Thoracic aorta (tissue), 2 donors: ENCODE measurements around the gene GTF2IRD1. TPM values are rescaled to one million over a fixed set of nuclear protein-coding genes. Genes with fewer than 3 reads are reported as not detected.
"Not testable (repeated sequence)": the region's sequence is repeated elsewhere in the genome, so short reads cannot be mapped to it uniquely, and the experiment has no call there.

Experiments
- ATAC-seq: fragments of 150-250 bp; one replicate; pipeline ENCODE4 v1.8.0; 2017; ENCODE audit warnings: low read depth; ENCODE audit not compliant: insufficient number of reproducible peaks, low FRiP score
- DNase-seq: peaks from one replicate; pipeline ENCODE4 v3.0.0-alpha.2; 2020; ENCODE audit warnings: low spot score
- H3K27ac ChIP-seq, 2 donors: fragments of 200-600 bp; sonication (generic); 1 replicate in 1 of 2; 2 replicates in 1 of 2; pipeline ENCODE4 v1.5.1; 2016; ENCODE audit warnings: mild to moderate bottlenecking in 2 of 2, moderate library complexity in 2 of 2
- H3K27me3 ChIP-seq: fragments of 200-600 bp; sonication (generic); replicated peaks from 2 replicates; pipeline ENCODE4 v1.6.0; 2016; ENCODE audit warnings: mild to moderate bottlenecking; ENCODE audit not compliant: insufficient read depth
- H3K36me3 ChIP-seq: fragments of 200-600 bp; sonication (generic); one replicate; pipeline ENCODE4 v1.5.1; 2016
- H3K4me1 ChIP-seq, 2 donors: fragments of 200-600 bp; sonication (generic); 1 replicate in 1 of 2; 2 replicates in 1 of 2; pipeline versions ENCODE4 v1.5.1 to v1.6.0; 2016; ENCODE audit warnings: low read depth in 2 of 2, mild to moderate bottlenecking in 1 of 2; ENCODE audit not compliant: control insufficient read depth in 1 of 2
- H3K4me3 ChIP-seq: fragments of 200-600 bp; sonication (generic); 2 replicates; pipeline ENCODE4 v1.5.1; 2016; ENCODE audit warnings: mild to moderate bottlenecking
- H3K9me3 ChIP-seq: fragments of 200-600 bp; sonication (generic); 2 replicates; pipeline ENCODE4 v1.5.1; 2016
- total RNA-seq, 2 donors: library from RNA; depleted of rRNA; stranded (reverse); fragments of >200 nt; gene quantifications; one replicate each; pipeline versions ENCODE4 v1.1.0 to v1.2.3, GENCODE V29; 2016
- TF ChIP-seq, protein P1 (sequence below): fragments of 200-600 bp; sonication (generic); IDR thresholded peaks from one replicate; pipeline ENCODE4 v1.5.1; 2019; ENCODE audit warnings: antibody characterized with exemption

Gene GTF2IRD1
- total RNA-seq, 2 donors from 2014 or later = 7.0 to 14.4 TPM

DNA sequence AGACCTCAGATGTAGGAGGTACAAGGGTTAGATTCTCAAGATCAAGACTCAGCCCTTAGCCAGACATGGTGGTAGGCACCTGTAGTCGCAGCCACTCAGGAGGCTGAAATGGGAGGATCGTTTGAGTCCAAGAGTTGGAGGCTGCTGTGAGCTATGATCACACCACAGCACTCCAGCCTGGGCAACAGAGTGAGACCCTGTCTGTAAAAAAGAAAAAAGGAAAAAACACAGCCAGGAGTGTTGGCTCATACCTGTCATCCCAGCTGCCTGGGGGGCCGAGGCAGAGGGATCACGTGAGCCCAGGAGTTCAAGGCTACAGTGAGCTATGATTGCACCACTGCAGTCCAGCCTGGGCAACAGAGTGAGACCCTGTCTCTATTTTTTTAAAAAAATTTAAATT is 69.3 kb downstream of the GTF2IRD1 start:
- H3K27me3 ChIP-seq = no peaks in the 10 kb centered on the region
- H3K27ac ChIP-seq = no peak overlapping the region
- H3K36me3 ChIP-seq = peaks cover 6% of the 10 kb centered on the region
- H3K4me3 ChIP-seq = no peak overlapping the region
- H3K4me1 ChIP-seq = no peaks in the 10 kb centered on the region
- DNase-seq (no peak), ATAC-seq (no peak)
- TF ChIP-seq, protein P1, sequence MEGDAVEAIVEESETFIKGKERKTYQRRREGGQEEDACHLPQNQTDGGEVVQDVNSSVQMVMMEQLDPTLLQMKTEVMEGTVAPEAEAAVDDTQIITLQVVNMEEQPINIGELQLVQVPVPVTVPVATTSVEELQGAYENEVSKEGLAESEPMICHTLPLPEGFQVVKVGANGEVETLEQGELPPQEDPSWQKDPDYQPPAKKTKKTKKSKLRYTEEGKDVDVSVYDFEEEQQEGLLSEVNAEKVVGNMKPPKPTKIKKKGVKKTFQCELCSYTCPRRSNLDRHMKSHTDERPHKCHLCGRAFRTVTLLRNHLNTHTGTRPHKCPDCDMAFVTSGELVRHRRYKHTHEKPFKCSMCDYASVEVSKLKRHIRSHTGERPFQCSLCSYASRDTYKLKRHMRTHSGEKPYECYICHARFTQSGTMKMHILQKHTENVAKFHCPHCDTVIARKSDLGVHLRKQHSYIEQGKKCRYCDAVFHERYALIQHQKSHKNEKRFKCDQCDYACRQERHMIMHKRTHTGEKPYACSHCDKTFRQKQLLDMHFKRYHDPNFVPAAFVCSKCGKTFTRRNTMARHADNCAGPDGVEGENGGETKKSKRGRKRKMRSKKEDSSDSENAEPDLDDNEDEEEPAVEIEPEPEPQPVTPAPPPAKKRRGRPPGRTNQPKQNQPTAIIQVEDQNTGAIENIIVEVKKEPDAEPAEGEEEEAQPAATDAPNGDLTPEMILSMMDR = no peak
- H3K9me3 ChIP-seq = no peaks in the 10 kb centered on the region

DNA sequence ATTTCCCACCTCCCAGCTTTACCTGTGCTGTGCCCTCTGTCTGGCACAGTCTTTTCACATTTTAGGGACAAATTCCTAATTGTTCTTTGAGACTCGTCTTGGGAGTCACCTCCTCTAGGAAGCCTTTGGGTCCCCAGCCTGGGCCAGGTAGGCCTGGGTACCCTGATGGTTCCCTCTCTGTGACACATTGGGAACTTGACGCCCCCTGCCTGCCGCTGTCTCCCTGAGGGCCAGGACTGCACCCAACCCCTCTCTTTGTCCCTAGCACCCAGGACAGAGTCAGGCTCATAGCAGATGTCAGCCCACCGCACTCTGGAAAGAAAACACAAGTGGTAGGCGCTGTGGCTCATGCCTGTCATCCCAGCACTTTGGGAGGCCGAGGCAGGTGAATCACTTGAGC is 71.4 kb downstream of the GTF2IRD1 start:
- H3K27me3 ChIP-seq = no peaks in the 10 kb centered on the region
- ATAC-seq (no peak), DNase-seq (no peak)
- H3K4me1 ChIP-seq = no peaks in the 10 kb centered on the region
- H3K4me3 ChIP-seq = no peak overlapping the region
- H3K36me3 ChIP-seq = no peaks in the 10 kb centered on the region
- H3K27ac ChIP-seq = no peak overlapping the region
- TF ChIP-seq, protein P1 = no peak
- no peaks in the 10 kb centered on the region for H3K9me3 ChIP-seq

DNA sequence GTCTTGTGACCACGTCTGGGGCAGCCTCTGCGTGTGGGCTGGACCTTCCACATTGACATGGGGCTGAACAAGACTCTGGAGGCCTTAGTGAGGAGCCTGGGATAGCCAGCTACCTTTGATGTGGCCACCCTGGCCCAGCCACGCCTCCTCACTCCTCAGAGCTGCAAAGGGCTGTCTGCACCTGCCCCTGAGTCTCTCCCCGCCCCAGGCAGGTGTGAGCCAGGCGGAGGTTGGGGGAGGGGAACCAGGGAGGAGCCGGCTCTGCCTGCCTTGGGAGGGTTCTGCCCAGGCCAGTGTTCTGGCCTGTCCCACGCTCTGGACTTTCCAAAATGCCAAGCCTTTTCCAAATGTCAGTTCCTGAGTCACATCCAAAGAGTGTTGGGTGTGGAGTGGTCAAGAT is 72.2 kb downstream of the GTF2IRD1 start:
- Histone ChIP-seq H3K27me3 (no peaks in the 10 kb centered on the region), H3K4me1 (no peaks in the 10 kb centered on the region), H3K36me3 (no peaks in the 10 kb centered on the region), H3K4me3 (no peak overlapping the region), H3K9me3 (no peaks in the 10 kb centered on the region), H3K27ac (no peak overlapping the region)
- DNase-seq (no peak), ATAC-seq (no peak)
- TF ChIP-seq, protein P1 = no peak

DNA sequence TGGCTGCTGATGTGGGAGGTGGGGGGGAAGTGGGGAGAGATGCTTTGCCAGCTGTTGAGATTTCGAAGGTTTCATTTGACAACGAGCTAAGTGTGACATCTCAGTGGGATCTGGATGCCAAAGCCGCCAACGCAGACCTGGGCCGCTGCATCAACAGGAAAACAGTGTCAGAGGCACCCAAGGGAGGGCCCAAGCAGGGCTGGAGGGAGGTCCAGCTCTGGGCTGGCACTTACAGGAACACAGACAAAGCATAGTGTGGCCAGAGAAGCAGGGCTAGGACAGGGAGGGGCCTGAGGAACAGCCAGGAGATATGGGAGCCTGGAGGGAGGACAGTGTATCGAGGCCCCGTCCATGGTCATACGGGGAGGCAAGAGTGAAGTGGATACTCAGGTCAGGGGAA is 73.1 kb downstream of the GTF2IRD1 start:
- no peaks in the 10 kb centered on the region for H3K9me3 ChIP-seq
- TF ChIP-seq, protein P1 = no peak
- DNase-seq (no peak), ATAC-seq (no peak)
- H3K4me1 ChIP-seq = no peaks in the 10 kb centered on the region
- no peaks in the 10 kb centered on the region for H3K27me3 ChIP-seq
- H3K27ac ChIP-seq = no peak overlapping the region
- H3K36me3 ChIP-seq = no peaks in the 10 kb centered on the region
- H3K4me3 ChIP-seq = no peak overlapping the region

DNA sequence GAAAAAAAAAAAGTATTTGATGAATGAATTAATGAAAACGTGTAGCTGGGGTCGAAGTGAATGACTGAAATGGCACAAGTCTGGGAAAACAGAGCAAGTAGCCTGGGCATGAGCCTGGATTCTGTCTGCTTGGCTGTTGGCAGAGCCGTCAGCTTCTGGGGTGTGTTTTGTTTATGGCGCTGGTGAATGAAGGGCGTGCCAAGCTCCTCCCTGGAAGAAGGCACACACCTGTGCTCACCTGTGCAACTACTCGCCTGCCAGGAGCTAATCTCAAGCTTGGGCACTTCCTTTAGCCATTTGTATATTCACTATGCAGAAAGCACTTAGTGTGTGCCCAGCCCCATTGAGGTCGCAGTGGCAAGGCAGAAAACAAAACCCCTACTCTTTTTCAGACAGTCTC is 74.1 kb downstream of the GTF2IRD1 start:
- Histone ChIP-seq H3K27ac (no peak overlapping the region), H3K4me1 (no peaks in the 10 kb centered on the region), H3K36me3 (no peaks in the 10 kb centered on the region), H3K27me3 (no peaks in the 10 kb centered on the region), H3K4me3 (no peak overlapping the region), H3K9me3 (no peaks in the 10 kb centered on the region)
- DNase-seq (no peak), ATAC-seq (no peak)
- TF ChIP-seq, protein P1 = no peak

DNA sequence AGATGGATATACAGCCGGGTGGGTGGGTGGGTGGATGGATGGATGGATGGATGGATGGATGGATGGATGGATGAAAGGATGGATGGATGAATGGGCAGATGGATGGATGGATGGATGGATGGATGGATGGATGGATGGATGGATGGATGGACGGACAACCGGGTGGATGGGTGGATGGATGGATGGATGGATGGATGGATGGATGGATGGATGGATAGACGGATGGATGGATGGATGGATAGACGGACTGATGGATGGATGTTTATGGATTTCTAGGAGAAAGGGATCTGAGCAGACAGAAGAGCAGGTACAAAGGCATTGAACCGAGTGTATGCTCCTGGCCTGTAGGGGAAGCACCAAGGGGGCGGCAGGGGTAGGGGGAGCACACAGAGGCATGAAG is 75.1 kb downstream of the GTF2IRD1 start:
- not testable (repeated sequence) for H3K36me3 ChIP-seq, H3K27me3 ChIP-seq, H3K27ac ChIP-seq, H3K4me3 ChIP-seq, H3K9me3 ChIP-seq, H3K4me1 ChIP-seq, ATAC-seq, DNase-seq
